ENCODE measurements around the gene CCDC102B.

GRCh38 chr18:68928762-68929675, 131.1 kb downstream of the CCDC102B start:
- TF ChIP-seq, protein P1, sequence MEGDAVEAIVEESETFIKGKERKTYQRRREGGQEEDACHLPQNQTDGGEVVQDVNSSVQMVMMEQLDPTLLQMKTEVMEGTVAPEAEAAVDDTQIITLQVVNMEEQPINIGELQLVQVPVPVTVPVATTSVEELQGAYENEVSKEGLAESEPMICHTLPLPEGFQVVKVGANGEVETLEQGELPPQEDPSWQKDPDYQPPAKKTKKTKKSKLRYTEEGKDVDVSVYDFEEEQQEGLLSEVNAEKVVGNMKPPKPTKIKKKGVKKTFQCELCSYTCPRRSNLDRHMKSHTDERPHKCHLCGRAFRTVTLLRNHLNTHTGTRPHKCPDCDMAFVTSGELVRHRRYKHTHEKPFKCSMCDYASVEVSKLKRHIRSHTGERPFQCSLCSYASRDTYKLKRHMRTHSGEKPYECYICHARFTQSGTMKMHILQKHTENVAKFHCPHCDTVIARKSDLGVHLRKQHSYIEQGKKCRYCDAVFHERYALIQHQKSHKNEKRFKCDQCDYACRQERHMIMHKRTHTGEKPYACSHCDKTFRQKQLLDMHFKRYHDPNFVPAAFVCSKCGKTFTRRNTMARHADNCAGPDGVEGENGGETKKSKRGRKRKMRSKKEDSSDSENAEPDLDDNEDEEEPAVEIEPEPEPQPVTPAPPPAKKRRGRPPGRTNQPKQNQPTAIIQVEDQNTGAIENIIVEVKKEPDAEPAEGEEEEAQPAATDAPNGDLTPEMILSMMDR (conservative IDR thresholded peaks at IDR 0.05; ENCODE audit: low read depth, low read length) = no peak
- TF ChIP-seq EZH2phosphoT487 (IDR thresholded peaks at IDR 0.05; ENCODE audit: borderline replicate concordance, low read length) = no peak
